SK-N-SH treated with all-trans-retinoic acid at 6 μM for 48 hours (cell line): ENCODE measurements around the gene PUM1.

Experiments used
- ARNTL ChIP-seq: fragments of 450-650 bp; formaldehyde crosslinking; IDR thresholded peaks from 2 replicates; pipeline ENCODE4 v1.5.0; 2020; ENCODE audit warnings: low read depth, mild to moderate bottlenecking, moderate library complexity, borderline replicate concordance
- ISL1 ChIP-seq: fragments of 250-450 bp; sonication (Bioruptor Pico); IDR thresholded peaks from 2 replicates; pipeline ENCODE4 v2.1.2; 2022; ENCODE audit warnings: mild to moderate bottlenecking, moderate library complexity
- POU6F1 ChIP-seq: fragments of 250-450 bp; sonication (Bioruptor Pico); IDR thresholded peaks from 2 replicates; pipeline ENCODE4 v1.8.0; 2021; ENCODE audit warnings: low read depth, mild to moderate bottlenecking, moderate library complexity, borderline replicate concordance
- RARB ChIP-seq: fragments of 250-450 bp; sonication (Bioruptor Pico); IDR thresholded peaks from 2 replicates; pipeline ENCODE4 v1.8.0; 2021; ENCODE audit warnings: mild to moderate bottlenecking, moderate library complexity
- SNAI2 ChIP-seq: fragments of 250-450 bp; sonication (Bioruptor Pico); IDR thresholded peaks from 2 replicates; pipeline ENCODE4 v1.5.0; 2020; ENCODE audit warnings: mild to moderate bottlenecking, moderate library complexity
- TCF4 ChIP-seq: fragments of 250-450 bp; sonication (Bioruptor Pico); IDR thresholded peaks from 2 replicates; pipeline ENCODE4 v1.8.0; 2021; ENCODE audit warnings: mild to moderate bottlenecking, moderate library complexity, borderline replicate concordance
- ZFP3 ChIP-seq: fragments of 250-450 bp; sonication (Bioruptor Pico); IDR thresholded peaks from 2 replicates; pipeline ENCODE4 v1.5.0; 2020; ENCODE audit warnings: mild to moderate bottlenecking, moderate library complexity
- ZFP30 ChIP-seq: fragments of 450-650 bp; formaldehyde crosslinking; IDR thresholded peaks from 2 replicates; pipeline ENCODE4 v1.5.0; 2022; ENCODE audit warnings: mild to moderate bottlenecking, moderate library complexity
- TF ChIP-seq, protein P1 (sequence below): fragments of 250-450 bp; sonication (Bioruptor Pico); IDR thresholded peaks from 2 replicates; pipeline ENCODE4 v1.8.0; 2020; ENCODE audit warnings: mild to moderate bottlenecking, moderate library complexity, borderline replicate concordance

- TF ChIP-seq ZFP30 (no peak), TCF4 (CRISPR knock-in tag) (no peak), ZFP3 (CRISPR knock-in tag) (no peak), RARB (CRISPR knock-in tag) (no peak), POU6F1 (CRISPR knock-in tag) (no peak), SNAI2 (CRISPR knock-in tag) (no peak), ISL1 (CRISPR knock-in tag) (no peak), ARNTL (no peak)
- TF ChIP-seq, protein P1, sequence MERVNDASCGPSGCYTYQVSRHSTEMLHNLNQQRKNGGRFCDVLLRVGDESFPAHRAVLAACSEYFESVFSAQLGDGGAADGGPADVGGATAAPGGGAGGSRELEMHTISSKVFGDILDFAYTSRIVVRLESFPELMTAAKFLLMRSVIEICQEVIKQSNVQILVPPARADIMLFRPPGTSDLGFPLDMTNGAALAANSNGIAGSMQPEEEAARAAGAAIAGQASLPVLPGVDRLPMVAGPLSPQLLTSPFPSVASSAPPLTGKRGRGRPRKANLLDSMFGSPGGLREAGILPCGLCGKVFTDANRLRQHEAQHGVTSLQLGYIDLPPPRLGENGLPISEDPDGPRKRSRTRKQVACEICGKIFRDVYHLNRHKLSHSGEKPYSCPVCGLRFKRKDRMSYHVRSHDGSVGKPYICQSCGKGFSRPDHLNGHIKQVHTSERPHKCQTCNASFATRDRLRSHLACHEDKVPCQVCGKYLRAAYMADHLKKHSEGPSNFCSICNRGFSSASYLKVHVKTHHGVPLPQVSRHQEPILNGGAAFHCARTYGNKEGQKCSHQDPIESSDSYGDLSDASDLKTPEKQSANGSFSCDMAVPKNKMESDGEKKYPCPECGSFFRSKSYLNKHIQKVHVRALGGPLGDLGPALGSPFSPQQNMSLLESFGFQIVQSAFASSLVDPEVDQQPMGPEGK (CRISPR knock-in tag), result no peak
These were observed 37.0 kb upstream of the PUM1 start for GRCh38 chr1:31102501-31102950.
